ENCODE measurements around the gene NFE2.
A peak's percentile ranks its signal among the peaks of the same experiment; 100 is the strongest.

The NFE2 gene

DNA sequence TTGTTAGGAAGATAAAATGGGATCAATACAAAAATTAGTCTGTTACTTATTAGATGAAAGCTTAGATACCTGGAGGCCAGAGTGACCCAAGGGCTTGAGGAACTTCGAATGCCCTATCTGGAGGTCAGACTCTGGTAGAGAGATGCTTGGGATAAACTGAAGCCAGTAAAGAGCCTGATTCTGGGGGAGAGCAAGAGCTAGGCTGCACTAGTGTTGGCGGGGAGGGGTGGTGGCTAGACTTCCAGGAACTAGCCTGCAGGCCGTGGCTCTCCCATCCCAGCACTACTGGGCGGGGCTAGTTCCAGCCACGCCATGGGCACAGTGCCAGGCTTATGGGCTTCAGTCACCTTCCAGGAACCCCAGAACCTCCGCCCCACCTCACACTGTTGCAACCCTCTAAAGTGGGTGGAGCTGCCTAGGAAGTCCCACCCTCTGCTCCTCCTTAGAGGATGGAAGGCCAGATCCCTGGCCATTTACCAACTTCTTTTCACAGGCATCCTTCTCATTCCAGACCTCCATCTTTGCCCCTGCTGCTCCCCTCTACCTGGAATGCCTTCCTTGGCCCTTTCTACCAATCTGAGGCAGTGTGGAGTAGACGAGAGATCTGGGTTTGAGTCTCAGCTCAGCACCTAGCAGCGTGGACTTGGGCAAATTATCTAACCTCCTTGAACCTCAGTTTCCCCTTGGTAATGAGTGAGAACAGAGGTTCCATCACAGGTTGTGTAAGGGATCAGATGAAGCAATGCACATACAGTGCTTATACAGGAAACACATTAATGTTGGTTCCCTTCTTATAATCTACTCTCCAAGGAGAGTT, 6.3 kb upstream of the NFE2 start:
- no peak for DNase-seq (ENCODE audit: low read depth in 2 of 2, low spot score in 1 of 2)

DNA sequence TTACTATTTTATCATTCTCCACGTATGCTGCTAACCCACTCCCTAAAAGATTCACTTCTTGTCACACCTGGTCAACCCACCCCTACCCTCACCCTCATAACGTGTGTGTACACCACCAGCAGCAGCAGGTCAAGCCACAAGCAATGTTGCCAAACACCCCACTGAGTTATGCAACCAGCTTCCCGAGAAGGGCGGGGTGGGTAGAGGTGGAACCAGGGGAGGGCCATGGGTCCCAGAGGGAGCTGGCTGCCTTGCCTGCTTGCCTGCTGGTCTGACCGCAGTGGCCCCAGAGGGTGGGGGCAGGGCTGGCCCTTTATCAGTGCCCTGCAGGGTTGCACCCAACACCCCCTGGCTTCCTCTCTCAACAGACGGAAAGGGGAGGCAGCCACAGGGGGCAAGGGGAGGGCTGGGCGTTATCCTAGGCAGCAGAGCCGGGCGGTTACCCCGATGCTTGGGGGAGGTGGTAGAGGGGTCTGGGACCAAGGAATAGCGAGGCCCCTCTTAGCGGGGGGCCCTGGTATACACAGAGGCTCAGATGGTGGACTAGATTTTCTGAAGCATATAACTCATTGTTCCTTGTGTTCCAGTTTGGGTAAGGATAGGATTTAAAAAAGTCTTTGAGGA, 3.5 kb upstream of the NFE2 start:
- DNase-seq (ENCODE audit: low read depth in 2 of 2, low spot score in 1 of 2): peak in 1 of 2 donors; percentile 12

DNA sequence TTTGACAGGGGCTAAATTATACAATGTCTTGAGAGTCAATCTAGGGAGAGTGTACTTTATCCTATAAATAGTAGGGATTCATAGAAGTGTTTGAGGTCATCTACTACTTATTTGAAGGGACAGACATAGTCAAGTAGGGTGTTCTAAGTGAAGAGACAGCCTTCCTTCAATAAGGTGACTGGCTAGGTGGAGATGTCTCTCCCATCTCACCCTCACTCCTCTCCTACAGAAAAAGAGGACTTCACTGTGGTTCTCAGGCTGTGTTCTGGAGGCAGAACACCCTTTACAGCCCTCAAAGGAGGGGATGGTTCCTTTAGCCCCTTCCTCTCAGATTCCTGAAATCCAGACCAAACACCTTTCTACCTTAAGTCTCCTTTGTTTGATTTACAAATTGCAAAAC, 2.8 kb upstream of the NFE2 start:
- no peak for DNase-seq (ENCODE audit: low read depth in 2 of 2, low spot score in 1 of 2)

DNA sequence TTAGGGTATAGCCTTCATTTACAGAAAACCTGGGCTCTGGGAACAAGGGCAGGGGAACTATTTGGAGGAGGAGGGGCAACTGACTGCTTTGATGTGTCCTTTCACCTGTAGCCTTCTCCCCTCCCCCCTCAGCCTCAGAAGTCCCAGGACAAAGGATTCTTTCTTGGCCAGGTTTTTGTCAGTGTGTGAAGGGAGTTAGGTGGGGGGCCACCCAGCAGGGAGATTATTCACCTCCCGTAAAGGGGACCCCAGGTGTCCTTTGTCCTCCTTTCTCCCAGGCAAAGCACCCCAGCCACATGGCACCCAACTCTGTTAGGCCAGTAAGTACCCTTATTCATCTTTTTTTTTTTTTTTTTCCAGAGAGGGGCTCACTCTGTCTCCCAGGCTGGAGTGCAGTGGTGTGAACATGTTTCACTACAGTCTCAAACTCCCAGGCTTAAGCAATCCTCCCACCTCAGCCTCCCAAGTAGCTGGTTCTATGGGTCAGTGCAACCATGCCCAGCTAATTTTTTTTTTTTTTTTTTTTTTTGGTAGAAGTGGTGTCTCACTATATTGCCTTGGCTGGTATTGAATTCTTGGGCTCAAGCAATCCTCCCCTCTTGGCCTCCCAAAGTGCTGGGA, 723 bp upstream of the NFE2 start:
- no peak for DNase-seq (ENCODE audit: low read depth in 2 of 2, low spot score in 1 of 2)

DNA sequence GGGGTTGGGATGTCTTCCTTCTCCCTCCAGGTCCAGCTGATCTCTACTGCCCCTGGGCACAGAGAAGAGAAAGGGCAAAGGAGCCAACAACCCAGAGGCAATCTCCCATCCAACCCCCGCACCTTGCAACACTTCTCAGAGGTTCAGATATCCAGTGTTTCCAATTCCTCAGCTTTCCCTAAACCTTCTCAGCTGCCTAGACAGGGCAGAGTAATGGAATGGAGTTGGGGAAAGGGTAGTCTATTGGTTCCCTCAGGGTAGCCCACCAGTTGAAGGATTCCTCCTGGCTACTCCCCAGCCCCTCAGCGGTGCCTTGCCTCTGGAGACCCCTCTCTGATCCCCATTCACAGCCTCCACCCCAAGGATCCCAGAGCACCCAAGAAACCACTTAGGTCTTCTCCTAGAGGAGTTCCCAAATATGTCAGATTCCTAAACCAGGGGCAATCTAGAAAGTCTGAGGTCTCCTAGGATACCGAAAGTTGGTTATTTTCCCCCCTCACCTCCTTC, 537 bp downstream of the NFE2 start:
- no peak for DNase-seq (ENCODE audit: low read depth in 2 of 2, low spot score in 1 of 2)

DNA sequence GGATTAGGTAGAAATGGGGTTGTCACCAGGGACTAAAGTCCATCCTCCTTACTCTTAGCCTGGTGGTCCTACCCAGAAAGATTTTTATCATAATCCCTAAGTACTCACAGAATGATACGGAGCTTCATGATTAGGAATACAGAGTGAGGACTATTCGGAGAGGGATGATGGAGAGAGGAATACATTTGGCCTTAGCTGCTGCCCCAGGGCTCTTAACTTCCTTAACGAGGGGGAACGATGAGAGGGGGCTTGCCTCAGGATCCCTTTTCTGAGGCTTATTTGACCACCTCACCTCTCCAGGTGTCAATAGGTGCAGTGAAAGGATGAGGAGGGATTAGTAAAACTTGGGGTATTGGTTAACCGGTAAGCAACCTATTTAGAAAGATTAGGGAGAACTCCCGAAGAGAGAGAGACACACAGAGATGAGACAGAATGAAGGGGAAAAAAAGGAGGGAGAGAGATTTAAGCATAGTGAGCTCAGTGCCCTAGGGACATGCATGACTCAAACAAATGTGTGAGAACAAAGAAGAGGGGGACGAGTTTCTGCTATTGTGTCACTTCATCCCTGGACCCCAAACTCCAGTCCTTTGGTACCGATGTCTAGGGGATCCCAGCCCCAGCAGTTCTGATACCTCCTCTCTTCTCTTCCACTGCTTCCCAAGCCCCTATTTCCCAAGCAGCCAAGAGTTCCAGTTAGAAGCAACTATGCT, 1.1 kb downstream of the NFE2 start:
- DNase-seq (ENCODE audit: low read depth in 2 of 2, low spot score in 1 of 2): no peak

DNA sequence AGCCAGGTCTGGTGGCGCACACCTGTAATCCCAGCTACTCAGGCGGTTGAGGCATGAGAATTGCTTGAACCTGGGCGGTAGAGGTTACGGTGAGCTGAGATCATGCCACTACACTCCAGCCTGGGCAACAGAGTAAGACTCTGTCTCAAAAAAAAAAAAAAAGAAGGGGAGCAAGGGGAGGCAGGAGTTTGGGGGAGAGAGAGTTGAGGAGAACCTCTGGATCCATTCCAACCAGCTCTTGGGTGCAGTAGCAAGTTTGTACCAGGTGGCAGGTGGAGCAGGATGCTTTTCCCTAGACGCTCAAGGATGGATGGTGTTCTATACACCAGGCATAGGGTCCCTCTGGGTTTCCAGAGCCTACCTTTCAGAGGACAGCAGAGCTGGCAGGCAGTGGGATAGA, 1.9 kb downstream of the NFE2 start:
- DNase-seq (ENCODE audit: low read depth in 2 of 2, low spot score in 1 of 2): no peak

DNA sequence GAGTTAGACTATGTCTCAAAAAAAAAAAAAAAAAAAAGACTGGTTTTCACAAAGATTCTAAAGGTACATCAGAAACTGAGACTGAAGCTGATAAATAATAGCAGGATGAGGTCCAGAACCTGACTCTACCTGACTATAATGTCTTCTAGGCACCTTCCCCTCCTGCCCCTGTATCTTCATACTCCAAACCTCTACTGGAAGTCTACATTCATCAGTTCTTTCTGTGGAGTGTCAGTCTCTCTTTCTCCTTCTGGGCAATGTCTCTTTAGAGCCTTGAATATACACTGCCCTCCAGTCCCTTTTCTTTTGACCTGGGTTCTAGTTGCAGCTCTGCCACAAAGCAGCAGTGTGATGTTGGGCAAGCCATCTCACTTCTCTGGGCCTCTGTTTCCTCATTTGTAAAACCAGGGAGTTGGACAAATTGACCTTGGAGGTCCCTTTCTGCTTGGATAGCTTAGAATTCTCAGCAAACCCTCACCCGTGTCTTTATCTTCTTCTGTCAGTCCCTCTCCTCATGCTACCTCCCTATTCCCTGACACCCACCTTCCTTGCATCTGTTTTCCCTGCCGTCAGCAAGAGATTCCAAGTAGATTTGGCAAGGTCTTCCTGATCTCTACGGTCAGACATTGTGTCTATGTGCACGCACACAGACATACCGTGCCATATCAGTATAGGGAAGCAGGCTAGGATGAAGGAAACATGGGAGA, 4.3 kb downstream of the NFE2 start:
- DNase-seq (ENCODE audit: low read depth in 2 of 2, low spot score in 1 of 2): no peak

DNA sequence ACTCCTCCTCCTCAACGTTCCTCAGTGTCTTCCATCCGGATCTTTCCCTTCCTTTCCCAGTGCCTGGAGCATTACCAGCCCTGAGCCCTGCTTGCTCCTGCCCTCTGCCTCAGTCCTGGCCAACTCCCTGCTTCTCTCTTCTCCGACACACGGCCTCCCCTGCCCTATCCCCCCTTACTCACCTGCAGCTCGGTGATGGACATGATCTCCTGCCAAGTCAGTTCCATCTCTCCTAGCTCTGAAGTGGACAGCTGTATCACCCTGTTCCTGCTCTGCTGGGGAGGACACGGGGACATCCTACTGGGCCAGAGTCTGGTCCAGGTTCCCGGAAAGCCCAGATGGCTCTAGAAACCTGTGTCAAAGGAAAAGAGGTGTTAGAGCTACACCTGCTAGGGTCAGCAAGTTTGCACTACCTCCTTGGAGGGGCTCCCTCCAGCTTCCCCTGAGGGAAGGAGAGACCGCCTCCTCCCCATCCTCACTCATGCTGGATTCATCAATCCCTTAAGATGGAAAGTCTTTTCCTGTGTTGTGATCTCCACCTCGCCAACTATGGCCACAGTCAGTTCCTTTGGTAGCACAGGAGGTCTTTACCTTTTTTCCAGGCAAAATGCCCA, 5.8 kb downstream of the NFE2 start:
- DNase-seq (ENCODE audit: low read depth in 2 of 2, low spot score in 1 of 2): no peak

DNA sequence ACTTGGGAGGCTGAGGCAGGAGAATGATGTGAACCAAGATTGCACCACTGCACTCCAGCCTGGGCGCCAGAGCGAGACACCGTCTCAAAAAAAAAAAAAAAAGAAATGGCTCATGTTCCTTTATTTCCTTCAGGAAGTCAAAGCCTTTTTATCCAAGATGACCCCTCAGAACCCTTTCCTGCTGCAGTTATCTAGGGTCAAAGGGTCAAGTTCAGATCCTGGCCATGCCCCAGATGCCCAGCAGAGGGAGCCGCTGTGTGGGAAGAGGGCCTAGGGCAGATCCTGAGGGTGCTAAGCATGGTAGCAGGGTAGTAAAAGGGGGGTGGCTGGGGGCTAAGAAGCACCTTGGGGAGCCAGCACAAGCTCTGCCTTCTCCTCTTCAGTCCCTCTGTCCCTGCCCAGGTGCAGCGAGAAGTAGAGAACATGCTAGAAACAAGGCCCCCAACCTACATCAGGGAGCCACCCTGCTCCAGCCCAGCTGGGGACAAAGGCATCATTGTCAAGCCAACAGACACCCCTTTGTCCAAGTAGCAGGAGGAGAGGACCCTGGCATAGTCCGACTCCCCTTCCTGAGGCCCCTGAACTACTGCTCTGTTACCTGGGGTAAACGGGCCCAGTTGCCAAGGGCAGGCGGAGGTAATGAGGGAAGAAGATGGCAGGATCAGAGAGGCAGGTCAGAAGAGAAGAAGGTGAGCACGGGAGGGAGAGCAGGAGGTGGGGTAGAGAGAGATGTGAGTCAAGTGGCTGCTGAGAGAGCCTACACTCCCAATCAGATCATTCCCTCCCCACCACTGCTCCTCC, 6.5 kb downstream of the NFE2 start:
- DNase-seq (ENCODE audit: low read depth in 2 of 2, low spot score in 1 of 2): no peak

DNA sequence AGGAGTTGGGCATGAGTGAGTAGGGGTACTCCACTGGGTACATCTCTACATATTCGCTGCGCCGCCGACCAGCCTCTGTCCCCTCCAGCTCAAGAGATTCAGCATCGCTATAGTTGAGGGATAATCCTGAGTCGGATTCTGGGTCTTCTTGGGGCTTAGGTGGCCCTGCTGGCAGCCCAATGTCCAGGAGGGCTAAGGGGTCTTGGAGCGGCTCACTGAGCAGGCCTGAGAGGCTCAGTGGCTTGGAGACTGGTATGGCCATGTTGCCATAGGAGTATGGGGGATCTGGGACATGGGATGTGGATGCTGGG, 7.9 kb downstream of the NFE2 start:
- DNase-seq (ENCODE audit: low read depth in 2 of 2, low spot score in 1 of 2): no peak

DNA sequence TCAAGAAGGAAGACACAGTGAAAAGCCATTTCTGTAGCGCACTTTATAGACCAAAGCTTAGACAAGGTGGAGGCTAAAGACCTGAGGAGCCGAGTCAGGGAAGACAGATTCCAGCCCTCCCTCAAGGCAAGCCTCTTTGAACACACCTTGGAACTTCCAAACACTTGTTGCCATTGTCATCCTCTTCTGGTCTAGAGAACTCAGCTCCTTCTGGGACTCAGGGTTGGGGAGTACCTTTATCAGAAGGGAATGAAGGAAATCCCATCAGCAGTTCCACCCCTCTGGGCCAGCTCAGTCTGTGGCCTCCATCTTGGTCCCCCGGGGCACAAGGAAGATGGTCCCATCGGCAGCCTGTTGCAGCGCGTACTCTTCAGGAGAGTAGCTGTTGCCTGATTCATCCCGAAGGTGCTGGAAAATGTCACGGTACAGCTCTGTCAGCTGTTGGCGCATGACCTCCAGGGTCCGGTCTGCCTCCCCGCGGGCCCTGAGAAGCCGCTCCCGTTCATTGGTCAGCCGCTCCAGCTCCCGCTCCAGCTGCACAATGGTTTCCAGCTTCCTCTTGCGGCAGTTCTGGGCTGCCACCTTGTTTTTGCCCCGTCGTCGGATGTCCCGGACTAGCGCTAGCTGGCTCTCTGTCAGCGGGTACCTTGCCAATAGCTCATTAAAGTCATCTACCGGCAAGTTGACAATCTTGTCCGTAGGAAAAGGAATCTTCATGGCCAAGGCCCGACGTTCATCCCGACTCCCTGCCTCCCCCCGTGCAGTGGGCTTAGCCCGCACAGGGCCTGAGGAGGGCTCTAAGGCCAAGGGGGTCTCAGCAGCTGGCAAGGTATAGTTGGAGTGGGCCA, 8.5 kb downstream of the NFE2 start:
- DNase-seq (ENCODE audit: low read depth in 2 of 2, low spot score in 1 of 2): no peak

DNA sequence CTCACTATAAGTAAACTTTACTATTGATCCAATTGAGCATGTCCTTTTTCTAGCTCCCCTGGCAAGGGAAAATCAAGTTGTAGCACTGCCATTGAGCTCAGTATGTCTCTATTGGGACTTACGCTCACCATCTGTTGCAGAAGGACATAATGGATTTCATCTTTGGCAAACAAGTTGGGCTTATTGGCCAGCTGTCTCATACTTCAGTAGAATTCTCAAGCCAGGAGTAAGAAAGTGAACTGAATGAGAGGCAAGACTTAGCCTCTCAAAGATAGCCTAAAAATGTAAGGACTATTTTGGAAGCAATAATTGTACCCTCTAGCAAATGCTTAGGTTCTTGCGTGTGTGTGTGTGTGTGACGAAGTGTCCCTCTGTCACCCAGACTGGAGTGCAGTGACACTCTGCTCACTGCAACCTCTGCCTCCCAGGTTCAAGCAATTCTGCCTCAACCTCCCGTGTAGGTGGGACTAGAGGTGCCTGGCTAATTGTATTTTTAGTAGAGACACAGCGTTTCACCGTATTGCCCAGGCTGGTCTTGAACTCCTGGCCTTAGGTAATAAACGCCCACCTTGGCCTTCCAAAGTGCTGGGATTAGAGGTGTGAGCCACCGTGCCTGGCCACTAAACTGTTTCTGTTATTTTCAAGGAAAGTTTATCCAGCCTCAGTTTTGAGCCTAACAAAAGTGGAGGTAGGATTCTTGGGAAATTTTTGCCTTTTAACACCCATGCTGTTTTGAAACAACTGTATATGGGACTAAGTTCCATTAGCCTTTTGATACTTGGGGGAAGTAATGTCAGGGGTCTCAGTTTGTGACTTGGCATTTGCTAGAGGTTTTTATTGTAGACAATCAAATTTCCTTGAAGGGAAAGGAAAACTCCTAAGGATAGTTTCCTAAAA, 13.3 kb downstream of the NFE2 start:
- DNase-seq (ENCODE audit: low read depth in 2 of 2, low spot score in 1 of 2): no peak

DNA sequence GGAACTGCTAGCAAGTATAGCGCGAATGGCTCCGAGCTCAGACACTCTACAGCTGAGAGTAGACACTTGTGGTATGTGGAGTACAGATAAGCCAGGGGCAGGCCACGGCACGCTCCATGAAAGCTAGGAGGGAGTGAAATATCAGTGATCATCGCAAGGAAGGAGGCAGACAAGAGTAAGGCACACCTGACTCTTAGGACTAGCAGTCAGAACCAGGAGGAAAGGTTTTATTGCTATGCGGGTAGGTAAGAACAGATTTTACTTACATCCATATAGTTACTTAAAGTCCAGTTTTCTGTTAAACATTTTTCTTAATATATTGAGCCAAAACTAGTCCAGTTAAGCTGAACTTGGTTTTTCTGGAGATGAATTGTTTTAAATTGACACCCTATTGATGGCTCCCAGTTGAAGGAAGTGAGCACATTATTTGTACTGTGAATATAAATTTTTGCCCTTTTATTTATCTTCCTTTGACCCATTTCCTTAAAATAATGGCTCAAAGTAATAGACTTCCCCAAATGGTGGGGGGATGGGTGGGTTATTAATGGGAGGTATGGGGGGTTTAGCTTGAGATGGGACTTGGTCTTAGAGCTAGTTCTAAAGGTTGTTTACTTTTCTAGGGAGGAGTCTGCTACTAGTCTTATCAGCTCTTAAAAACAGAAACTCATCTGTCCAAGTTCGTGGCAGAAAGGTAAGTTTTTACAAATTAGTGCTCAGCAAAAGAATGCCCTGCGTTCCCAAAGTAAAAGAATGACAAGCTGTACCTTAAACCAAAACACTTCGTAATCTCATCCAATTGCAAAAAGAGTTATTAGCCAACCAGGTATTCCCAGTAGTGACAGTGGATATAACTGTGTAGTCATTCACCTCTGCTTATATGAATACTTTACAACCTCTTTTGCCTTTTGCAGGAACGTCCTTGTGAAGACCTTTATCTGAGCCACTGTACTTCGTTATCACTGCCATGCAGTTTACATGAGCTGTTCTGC, 14.5 kb downstream of the NFE2 start:
- no peak for DNase-seq (ENCODE audit: low read depth in 2 of 2, low spot score in 1 of 2)

DNA sequence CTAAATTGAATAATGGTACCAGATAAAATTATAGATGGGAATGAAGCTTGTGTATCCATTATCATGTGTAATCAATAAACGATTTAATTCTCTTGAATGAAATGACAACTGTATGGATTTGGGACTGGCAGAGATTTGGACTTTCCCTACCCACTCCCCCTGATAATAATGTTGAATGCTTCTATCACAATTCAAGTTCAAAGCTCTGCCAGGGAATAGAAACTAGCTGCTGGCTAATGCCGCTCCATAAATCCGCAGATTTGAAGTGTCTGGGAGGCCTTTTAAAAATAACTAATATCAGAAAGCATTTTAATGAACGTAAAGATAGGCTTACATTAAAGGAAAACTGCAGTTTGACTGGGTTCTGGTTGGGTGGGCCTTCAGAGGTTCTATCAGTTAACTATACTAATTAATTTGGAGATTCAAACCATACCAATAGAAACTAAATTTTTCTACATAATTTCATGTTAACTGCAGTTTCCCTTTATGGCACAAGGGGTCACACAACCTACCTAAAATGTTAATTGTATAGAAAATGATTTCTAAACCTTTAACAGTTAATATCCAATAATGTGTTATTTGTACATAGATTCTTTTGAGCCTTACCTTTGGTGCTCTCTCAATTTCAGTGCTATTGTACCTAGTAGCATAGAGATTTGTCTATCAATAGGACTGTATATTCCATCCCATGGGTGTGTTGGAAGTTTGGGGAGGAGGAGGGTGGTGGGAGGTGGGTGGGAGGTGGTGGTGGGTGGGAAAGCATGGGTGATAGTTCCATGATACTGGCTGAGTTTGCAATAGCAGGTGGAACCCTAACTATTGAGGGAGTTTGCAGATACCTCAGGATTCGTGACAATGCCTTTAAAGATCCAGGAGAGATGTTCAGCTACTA, 15.4 kb downstream of the NFE2 start:
- no peak for DNase-seq (ENCODE audit: low read depth in 2 of 2, low spot score in 1 of 2)
